ENCODE data around the gene POLR3C. TPM values are rescaled to one million over a fixed set of nuclear protein-coding genes. Genes with fewer than 3 reads are reported as not detected.

The POLR3C gene, protein sequence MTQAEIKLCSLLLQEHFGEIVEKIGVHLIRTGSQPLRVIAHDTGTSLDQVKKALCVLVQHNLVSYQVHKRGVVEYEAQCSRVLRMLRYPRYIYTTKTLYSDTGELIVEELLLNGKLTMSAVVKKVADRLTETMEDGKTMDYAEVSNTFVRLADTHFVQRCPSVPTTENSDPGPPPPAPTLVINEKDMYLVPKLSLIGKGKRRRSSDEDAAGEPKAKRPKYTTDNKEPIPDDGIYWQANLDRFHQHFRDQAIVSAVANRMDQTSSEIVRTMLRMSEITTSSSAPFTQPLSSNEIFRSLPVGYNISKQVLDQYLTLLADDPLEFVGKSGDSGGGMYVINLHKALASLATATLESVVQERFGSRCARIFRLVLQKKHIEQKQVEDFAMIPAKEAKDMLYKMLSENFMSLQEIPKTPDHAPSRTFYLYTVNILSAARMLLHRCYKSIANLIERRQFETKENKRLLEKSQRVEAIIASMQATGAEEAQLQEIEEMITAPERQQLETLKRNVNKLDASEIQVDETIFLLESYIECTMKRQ
- polyA plus RNA-seq (2012; ENCODE audit: insufficient read length, low read depth) = 62.9 TPM

DNA sequence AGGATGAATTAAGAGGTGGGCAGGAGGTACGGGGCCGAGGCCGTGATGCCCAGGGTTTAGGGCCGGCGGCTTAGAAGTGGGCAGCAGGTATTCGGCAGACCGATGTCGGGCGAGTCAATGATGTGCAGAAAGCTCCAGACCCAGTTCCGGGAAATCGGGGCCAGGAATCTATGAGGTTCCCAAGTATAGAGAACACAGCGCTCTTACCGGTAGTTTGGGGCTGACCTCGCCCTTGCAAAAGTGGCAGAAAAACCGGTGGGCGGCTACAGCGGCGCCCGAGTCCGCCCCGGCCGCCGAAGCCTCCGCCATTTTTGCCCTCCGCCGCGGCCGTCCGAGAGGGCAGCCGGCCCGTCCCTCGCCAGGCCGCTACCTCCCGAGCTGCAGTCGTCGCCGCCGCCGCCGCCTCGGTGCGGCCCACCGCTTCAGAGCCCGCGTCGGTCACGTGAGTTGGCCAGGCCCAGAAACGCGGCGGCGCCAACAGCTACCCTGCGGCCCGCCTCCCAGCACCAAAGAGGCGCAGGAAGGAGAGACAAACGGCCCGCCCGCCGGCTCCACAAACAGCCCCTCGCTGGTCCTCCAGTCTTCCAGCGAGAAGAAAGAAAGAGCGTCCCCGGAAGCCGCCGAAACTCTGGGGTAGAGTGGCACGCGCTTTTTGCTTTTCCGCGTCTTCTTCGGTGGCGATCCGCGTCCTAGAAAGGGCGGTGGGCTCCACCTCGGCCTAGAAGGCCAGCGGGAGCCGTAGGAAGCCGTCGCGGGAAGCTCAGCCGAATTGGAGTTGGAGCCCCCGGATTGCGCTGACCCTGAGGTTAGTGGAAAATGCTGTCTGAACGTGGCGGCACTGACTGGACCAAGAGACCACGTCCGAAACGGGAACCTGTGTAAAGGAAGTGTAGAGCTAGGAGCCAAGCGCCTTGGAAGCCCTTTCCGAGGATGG is at the start of gene POLR3C, which contains the start of gene RNF115:
POLR3C (plus strand) TSS at position 636 of the 934 bp plus-strand sequence. CDS start 1,577 bp downstream, outside the sequence.
RNF115 (minus strand) TSS at position 531 of the 934 bp plus-strand sequence; CDS start at position 309, 222 bp downstream.
- TF ChIP-seq, protein P1, sequence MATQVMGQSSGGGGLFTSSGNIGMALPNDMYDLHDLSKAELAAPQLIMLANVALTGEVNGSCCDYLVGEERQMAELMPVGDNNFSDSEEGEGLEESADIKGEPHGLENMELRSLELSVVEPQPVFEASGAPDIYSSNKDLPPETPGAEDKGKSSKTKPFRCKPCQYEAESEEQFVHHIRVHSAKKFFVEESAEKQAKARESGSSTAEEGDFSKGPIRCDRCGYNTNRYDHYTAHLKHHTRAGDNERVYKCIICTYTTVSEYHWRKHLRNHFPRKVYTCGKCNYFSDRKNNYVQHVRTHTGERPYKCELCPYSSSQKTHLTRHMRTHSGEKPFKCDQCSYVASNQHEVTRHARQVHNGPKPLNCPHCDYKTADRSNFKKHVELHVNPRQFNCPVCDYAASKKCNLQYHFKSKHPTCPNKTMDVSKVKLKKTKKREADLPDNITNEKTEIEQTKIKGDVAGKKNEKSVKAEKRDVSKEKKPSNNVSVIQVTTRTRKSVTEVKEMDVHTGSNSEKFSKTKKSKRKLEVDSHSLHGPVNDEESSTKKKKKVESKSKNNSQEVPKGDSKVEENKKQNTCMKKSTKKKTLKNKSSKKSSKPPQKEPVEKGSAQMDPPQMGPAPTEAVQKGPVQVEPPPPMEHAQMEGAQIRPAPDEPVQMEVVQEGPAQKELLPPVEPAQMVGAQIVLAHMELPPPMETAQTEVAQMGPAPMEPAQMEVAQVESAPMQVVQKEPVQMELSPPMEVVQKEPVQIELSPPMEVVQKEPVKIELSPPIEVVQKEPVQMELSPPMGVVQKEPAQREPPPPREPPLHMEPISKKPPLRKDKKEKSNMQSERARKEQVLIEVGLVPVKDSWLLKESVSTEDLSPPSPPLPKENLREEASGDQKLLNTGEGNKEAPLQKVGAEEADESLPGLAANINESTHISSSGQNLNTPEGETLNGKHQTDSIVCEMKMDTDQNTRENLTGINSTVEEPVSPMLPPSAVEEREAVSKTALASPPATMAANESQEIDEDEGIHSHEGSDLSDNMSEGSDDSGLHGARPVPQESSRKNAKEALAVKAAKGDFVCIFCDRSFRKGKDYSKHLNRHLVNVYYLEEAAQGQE (IDR thresholded peaks at IDR 0.05; ENCODE audit: insufficient read depth in 1 of 2, low read depth in 2 of 2, low read length in 2 of 2) = 0 out of 4 replicates have a peak, but pooled peaks of 1 of the 2 experiments have one; percentile 41
- TF ChIP-seq SIN3A (IDR thresholded peaks at IDR 0.05; ENCODE audit: borderline replicate concordance, insufficient read depth, low read length) (peak; percentile 83; the same call in 1 of the 2 replicates), FOXP2 (optimal IDR thresholded peaks at IDR 0.05; ENCODE audit: borderline replicate concordance, extremely low read depth, extremely low read length, insufficient read depth) (peak; percentile 83), TAF1 (IDR thresholded peaks at IDR 0.05; ENCODE audit: borderline replicate concordance, insufficient read depth, low read length) (peak; percentile 96), POLR2AphosphoS5 (IDR thresholded peaks at IDR 0.05; ENCODE audit: low read depth, low read length) (peak; percentile 86)

DNA sequence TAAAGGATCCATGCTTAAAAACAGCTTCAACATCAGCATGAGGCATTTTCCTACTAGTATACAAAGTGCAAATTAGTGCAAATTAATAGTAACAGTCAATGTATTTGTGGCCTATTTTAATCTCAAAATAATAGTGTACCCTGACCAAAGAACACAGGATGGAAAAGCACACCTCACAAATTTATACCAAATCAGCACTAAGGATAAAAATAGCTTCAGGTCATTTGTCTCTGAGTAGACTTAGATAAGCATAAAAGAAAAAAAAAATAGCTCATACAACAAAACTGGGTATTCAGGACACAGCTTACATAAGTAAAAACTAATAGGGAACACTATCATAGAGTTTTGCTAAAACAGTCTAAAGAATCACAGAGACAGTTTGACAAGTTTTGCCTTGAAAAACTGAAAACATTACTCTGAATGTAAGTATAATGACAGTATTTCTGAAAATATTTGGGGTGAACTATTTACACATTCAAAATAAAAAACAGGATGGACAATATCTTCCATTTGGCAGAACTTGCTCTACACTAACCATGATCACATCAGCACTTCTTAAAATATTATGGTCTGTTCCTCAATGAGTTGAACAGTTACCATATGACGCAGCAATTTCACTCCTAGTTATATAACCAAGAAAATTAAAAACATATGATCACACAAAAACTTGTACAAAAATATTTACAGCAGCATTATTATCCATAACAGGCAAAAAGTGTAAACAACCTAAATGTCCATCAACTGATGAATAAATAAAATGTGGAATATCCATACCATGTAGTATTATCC is 46.4 kb upstream of the POLR3C start:
- TF ChIP-seq, protein P1 (IDR thresholded peaks at IDR 0.05; ENCODE audit: insufficient read depth in 1 of 2, low read depth in 2 of 2, low read length in 2 of 2) = no peak
- TF ChIP-seq TAF1 (IDR thresholded peaks at IDR 0.05; ENCODE audit: borderline replicate concordance, insufficient read depth, low read length) = no peak
- TF ChIP-seq SIN3A (IDR thresholded peaks at IDR 0.05; ENCODE audit: borderline replicate concordance, insufficient read depth, low read length) = no peak
- TF ChIP-seq POLR2AphosphoS5 (IDR thresholded peaks at IDR 0.05; ENCODE audit: low read depth, low read length) = no peak
- no peak for TF ChIP-seq FOXP2 (optimal IDR thresholded peaks at IDR 0.05; ENCODE audit: borderline replicate concordance, extremely low read depth, extremely low read length, insufficient read depth)

DNA sequence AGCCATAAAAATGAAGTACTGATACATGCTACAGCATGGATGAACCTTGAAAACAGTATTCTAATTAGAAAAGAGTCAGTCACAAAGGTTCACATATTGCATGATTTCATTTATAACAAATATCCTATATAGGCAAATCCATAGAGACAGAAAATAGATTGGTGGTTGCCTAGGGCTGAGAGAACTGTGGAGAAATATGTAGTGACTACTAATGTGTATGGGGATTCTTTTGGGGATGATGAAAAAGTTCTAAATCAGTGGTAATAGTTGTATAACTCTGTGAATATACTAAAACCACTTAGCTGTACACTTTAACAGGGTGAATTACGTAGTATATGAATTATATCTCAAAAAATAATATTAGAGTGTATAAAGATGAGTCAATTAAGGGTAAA is 45.9 kb upstream of the POLR3C start:
- no peak for TF ChIP-seq POLR2AphosphoS5 (IDR thresholded peaks at IDR 0.05; ENCODE audit: low read depth, low read length)
- TF ChIP-seq SIN3A (IDR thresholded peaks at IDR 0.05; ENCODE audit: borderline replicate concordance, insufficient read depth, low read length) = no peak
- TF ChIP-seq FOXP2 (optimal IDR thresholded peaks at IDR 0.05; ENCODE audit: borderline replicate concordance, extremely low read depth, extremely low read length, insufficient read depth) = no peak
- TF ChIP-seq, protein P1 (IDR thresholded peaks at IDR 0.05; ENCODE audit: insufficient read depth in 1 of 2, low read depth in 2 of 2, low read length in 2 of 2) = no peak
- TF ChIP-seq TAF1 (IDR thresholded peaks at IDR 0.05; ENCODE audit: borderline replicate concordance, insufficient read depth, low read length) = no peak
